GM23248 (cell line): Measurements from ENCODE around the gene OR1D5. TPM values are rescaled to one million over a fixed set of nuclear protein-coding genes. Genes with fewer than 3 reads are reported as not detected.
"Not testable (repeated sequence)": the region's sequence is repeated elsewhere in the genome, so short reads cannot be mapped to it uniquely, and the experiment has no call there.

Source experiments
- DNase-seq: peaks from one replicate; pipeline ENCODE4 v3.0.0-alpha.2; 2015
- H2AFZ ChIP-seq: fragments of 200-600 bp; sonication (generic); 2 replicates; pipeline ENCODE4 v1.6.1; 2016; ENCODE audit warnings: antibody characterized with exemption
- H3F3A ChIP-seq: fragments of 200-600 bp; sonication (generic); 2 replicates; pipeline ENCODE4 v1.6.1; 2016; ENCODE audit warnings: mild to moderate bottlenecking, antibody characterized with exemption, mixed run types; ENCODE audit not compliant: insufficient read depth
- H3K27ac ChIP-seq: fragments of 200-600 bp; sonication (generic); 2 replicates; pipeline ENCODE4 v1.5.1; 2016; ENCODE audit warnings: mild to moderate bottlenecking
- H3K27me3 ChIP-seq: fragments of 200-600 bp; sonication (generic); replicated peaks from 2 replicates; pipeline ENCODE4 v1.6.1; 2016; ENCODE audit warnings: mild to moderate bottlenecking; ENCODE audit not compliant: insufficient read depth
- H3K36me3 ChIP-seq: fragments of 200-600 bp; sonication (generic); 2 replicates; pipeline ENCODE4 v1.6.1; 2016; ENCODE audit warnings: low read depth, mild to moderate bottlenecking
- H3K4me1 ChIP-seq: fragments of 200-600 bp; sonication (generic); 2 replicates; pipeline ENCODE4 v1.6.1; 2016; ENCODE audit warnings: mild to moderate bottlenecking; ENCODE audit not compliant: insufficient read depth
- H3K4me2 ChIP-seq: fragments of 200-600 bp; sonication (generic); one replicate; pipeline ENCODE4 v1.6.1; 2016; ENCODE audit warnings: mild to moderate bottlenecking; ENCODE audit not compliant: unreplicated experiment
- H3K4me3 ChIP-seq: fragments of 200-600 bp; sonication (generic); 2 replicates; pipeline ENCODE4 v1.5.1; 2016; ENCODE audit warnings: mild to moderate bottlenecking
- H3K79me2 ChIP-seq: fragments of 200-600 bp; sonication (generic); 2 replicates; pipeline ENCODE4 v1.6.1; 2016; ENCODE audit warnings: mild to moderate bottlenecking; ENCODE audit not compliant: insufficient read depth
- H3K9ac ChIP-seq: fragments of 200-600 bp; sonication (generic); 2 replicates; pipeline ENCODE4 v1.6.1; 2016; ENCODE audit warnings: mild to moderate bottlenecking
- H3K9me2 ChIP-seq: fragments of 200-600 bp; sonication (generic); 2 replicates; pipeline ENCODE4 v1.6.1; 2016; ENCODE audit warnings: mixed run types, mild to moderate bottlenecking, moderate library complexity; ENCODE audit not compliant: insufficient read depth
- H3K9me3 ChIP-seq: fragments of 200-600 bp; sonication (generic); one replicate; pipeline ENCODE4 v1.6.1; 2017; ENCODE audit warnings: low read depth
- H4K20me1 ChIP-seq: fragments of 200-600 bp; sonication (generic); 2 replicates; pipeline ENCODE4 v1.6.0; 2016; ENCODE audit not compliant: insufficient read depth
- EZH2 ChIP-seq: fragments of 200-600 bp; sonication (generic); IDR thresholded peaks from 2 replicates; pipeline ENCODE4 v1.6.1; 2018; ENCODE audit warnings: antibody characterized with exemption, mild to moderate bottlenecking; ENCODE audit not compliant: insufficient read depth, poor library complexity, severe bottlenecking
- EZH2phosphoT487 ChIP-seq: fragments of 200-600 bp; sonication (generic); IDR thresholded peaks from 2 replicates; pipeline ENCODE4 v1.6.1; 2018; ENCODE audit warnings: antibody characterized with exemption, moderate library complexity, mild to moderate bottlenecking, low read depth; ENCODE audit not compliant: insufficient read depth
- WGBS, 2 experiments: methylation state at CpG; one replicate each; pipeline ENCODE4 v1.1.6; 2015 to 2017; ENCODE audit warnings: low lambda C conversion rate in 2 of 2, low coverage in 1 of 2; ENCODE audit errors: missing lambda C conversion rate in 2 of 2; 5-methylcytosine and 5-hydroxymethylcytosine counted together
- in situ Hi-C: fragments of 300-500 bp; cut with MboI; formaldehyde crosslinking; loops from 2 replicates; pipeline ENCODE4 v1.15.0; 2020
- polyA plus RNA-seq: library from polyadenylated mRNA; unstranded; fragments of >200 nt; fragmentation: Nextera tagmentation; extraction: Ambion mirVana; gene quantifications from 2 replicates; pipeline ENCODE4 v1.2.1, GENCODE V29; 2016
- total RNA-seq: library from RNA; depleted of rRNA; stranded (reverse); fragments of >200 nt; shearing (Covaris generic); gene quantifications from 2 replicates; pipeline ENCODE4 v1.2.3, GENCODE V29; 2014

Gene OR1D5
- total and polyA plus RNA-seq, 2 experiments from 2014 or later, result not detected

- no peaks in the 10 kb centered on the region for H3K27me3 ChIP-seq
- TF ChIP-seq EZH2phosphoT487 (no peak), EZH2 (no peak)
- 81 to 83% methylated on average over 14 to 15 of the region's 15 CpGs for WGBS, 2 experiments
Measured at GRCh38 chr17:3033248-3033640, 30.2 kb downstream of the OR1D5 start.

GRCh38 chr17:3032258-3033247 lies 30.9 kb downstream of the OR1D5 start:
- Histone ChIP-seq H3F3A (no peaks in the 10 kb centered on the region), H3K79me2 (no peaks in the 10 kb centered on the region), H4K20me1 (no peaks in the 10 kb centered on the region), H2AFZ (no peak overlapping the region), H3K27ac (no peak overlapping the region), H3K4me1 (no peaks in the 10 kb centered on the region), H3K27me3 (no peaks in the 10 kb centered on the region), H3K36me3 (no peaks in the 10 kb centered on the region), H3K9me2 (no peaks in the 10 kb centered on the region), H3K9me3 (no peaks in the 10 kb centered on the region), H3K9ac (no peak overlapping the region), H3K4me2 (no peak overlapping the region), H3K4me3 (no peak overlapping the region)
- WGBS, 2 experiments, result 82 to 83% methylated on average over 27 of the region's 27 CpGs
- no peak for TF ChIP-seq EZH2
- TF ChIP-seq EZH2phosphoT487, result no peak
- in situ Hi-C loops, result loop anchor here (25.0 kb wide), 1 partner anchor 605 kb away; the partner anchor contains the start of genes CTNS and SHPK
- DNase-seq, result no peak

More at GRCh38 chr17:3033248-3033640, 30.2 kb downstream of the OR1D5 start:
- Histone ChIP-seq H3K4me2 (no peak overlapping the region), H4K20me1 (no peaks in the 10 kb centered on the region), H3K4me3 (no peak overlapping the region), H2AFZ (no peak overlapping the region), H3K27ac (no peak overlapping the region), H3K79me2 (no peaks in the 10 kb centered on the region), H3K36me3 (no peaks in the 10 kb centered on the region), H3K4me1 (no peaks in the 10 kb centered on the region), H3K9ac (no peak overlapping the region), H3F3A (no peaks in the 10 kb centered on the region), H3K9me2 (no peaks in the 10 kb centered on the region), H3K9me3 (no peaks in the 10 kb centered on the region)
- DNase-seq, result no peak
- in situ Hi-C loops, result loop anchor here (25.0 kb wide), 1 partner anchor 604 kb away; the partner anchor contains the start of genes CTNS and SHPK

GRCh38 chr17:3030852-3031470 lies 32.4 kb downstream of the OR1D5 start:
- not testable (repeated sequence) for H3K4me1 ChIP-seq, H2AFZ ChIP-seq, H3K36me3 ChIP-seq, H3K9me2 ChIP-seq, H3F3A ChIP-seq, H3K4me2 ChIP-seq, H3K4me3 ChIP-seq, H3K9me3 ChIP-seq, H3K27me3 ChIP-seq, H3K9ac ChIP-seq, H3K27ac ChIP-seq, H4K20me1 ChIP-seq, DNase-seq, H3K79me2 ChIP-seq
- WGBS, 2 experiments, result 93% methylated on average over 13 to 14 of the region's 14 CpGs
- in situ Hi-C loops, result loop anchor here (25.0 kb wide), 1 partner anchor 606 kb away; the partner anchor contains the start of genes CTNS and SHPK

- H3K27ac ChIP-seq, result no peak overlapping the region
- no peaks in the 10 kb centered on the region for H3K4me1 ChIP-seq
- in situ Hi-C loops, result loop anchor here (25.0 kb wide), 1 partner anchor 607 kb away; the partner anchor contains the start of genes CTNS and SHPK
- TF ChIP-seq EZH2, result no peak
- TF ChIP-seq EZH2phosphoT487, result no peak
- H3K9me3 ChIP-seq, result no peaks in the 10 kb centered on the region
- no peaks in the 10 kb centered on the region for H4K20me1 ChIP-seq
- H3K79me2 ChIP-seq, result no peaks in the 10 kb centered on the region
- no peak overlapping the region for H3K4me3 ChIP-seq
- no peak overlapping the region for H3K9ac ChIP-seq
- H3K4me2 ChIP-seq, result peak overlapping the region; percentile 16
- H3K36me3 ChIP-seq, result no peaks in the 10 kb centered on the region
- DNase-seq, result peak; percentile 83
- H2AFZ ChIP-seq, result 0 out of 2 replicates have a peak overlapping the region, but pooled peaks have one; percentile 38
- no peaks in the 10 kb centered on the region for H3K9me2 ChIP-seq
- H3K27me3 ChIP-seq, result no peaks in the 10 kb centered on the region
- WGBS, 2 experiments, result 37 to 39% methylated on average over 7 of the region's 7 CpGs
- H3F3A ChIP-seq, result no peaks in the 10 kb centered on the region
Measured at GRCh38 chr17:3030096-3030495, 33.3 kb downstream of the OR1D5 start.
